ENCODE results near the gene ARFGAP3.

DNA sequence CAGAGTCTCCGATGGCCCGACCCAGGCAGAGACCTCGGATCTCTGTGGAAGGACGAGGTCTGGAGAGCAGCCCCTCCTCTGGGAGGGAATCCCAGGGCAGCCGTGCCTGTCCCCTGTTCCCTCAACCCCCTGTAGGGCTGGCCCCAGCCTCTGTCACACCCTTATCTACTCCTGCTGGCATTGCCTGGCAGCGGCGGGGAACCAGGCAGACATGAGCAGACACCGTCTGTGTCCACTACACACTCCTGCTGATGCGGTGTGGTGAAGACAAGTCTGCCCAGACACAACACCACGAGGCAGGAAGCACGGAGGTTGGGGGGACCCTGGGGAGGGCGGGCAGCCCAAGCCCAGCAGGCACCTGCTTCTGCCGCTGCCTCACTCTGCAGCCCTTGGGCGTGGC lies 83.9 kb downstream of the ARFGAP3 start:
- TF ChIP-seq, protein P1, sequence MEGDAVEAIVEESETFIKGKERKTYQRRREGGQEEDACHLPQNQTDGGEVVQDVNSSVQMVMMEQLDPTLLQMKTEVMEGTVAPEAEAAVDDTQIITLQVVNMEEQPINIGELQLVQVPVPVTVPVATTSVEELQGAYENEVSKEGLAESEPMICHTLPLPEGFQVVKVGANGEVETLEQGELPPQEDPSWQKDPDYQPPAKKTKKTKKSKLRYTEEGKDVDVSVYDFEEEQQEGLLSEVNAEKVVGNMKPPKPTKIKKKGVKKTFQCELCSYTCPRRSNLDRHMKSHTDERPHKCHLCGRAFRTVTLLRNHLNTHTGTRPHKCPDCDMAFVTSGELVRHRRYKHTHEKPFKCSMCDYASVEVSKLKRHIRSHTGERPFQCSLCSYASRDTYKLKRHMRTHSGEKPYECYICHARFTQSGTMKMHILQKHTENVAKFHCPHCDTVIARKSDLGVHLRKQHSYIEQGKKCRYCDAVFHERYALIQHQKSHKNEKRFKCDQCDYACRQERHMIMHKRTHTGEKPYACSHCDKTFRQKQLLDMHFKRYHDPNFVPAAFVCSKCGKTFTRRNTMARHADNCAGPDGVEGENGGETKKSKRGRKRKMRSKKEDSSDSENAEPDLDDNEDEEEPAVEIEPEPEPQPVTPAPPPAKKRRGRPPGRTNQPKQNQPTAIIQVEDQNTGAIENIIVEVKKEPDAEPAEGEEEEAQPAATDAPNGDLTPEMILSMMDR (IDR thresholded peaks at IDR 0.05; ENCODE audit: low read depth, low read length, poor library complexity, severe bottlenecking), result no peak
- no peak for TF ChIP-seq EZH2phosphoT487 (IDR thresholded peaks at IDR 0.05; ENCODE audit: borderline replicate concordance, low read length)
